ENCODE results near the gene CALML4.

DNA sequence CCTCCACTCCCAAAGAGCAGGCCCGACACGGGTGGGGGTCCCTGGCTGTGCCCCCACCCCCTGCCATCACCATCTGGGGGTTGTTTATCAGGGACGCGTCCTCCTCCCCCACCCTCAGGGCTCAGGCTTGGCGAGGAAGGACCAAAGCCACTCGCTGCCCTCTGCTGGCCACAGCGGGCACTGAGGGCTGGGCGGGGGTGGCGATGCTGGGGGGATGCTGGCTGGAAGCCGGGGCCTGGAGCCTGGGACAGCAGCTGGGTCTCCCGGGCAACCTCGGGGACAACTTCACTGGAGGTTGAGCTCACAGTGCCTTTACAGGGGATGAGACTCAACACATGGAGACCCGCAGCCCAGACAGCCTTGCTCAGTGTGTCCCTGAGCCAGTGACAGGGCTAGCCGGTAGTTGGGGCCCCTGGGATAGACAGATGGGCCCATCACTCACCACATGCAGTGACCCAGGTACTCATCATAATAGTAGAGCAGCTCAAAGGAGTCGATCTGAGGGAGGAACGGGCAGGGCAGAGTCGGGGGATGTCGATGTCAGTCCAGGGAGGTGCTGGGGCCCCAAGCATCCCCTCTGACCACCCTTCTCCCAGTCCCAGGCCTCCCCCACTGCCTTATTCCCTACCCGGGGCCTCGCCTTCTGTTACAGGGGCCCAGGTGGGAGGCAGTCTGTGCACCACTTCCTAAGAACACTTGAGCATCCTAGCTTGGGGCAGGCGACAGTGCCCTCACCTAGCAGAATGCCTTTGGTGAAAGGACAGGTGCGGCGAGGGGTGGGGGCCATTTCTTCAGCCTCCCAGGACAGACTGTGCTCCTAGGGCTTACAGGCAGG, 5.9 kb upstream of the CALML4 start:
- TF ChIP-seq EZH2 (IDR thresholded peaks at IDR 0.05; ENCODE audit: borderline replicate concordance), result no peak
- TF ChIP-seq, protein P1, sequence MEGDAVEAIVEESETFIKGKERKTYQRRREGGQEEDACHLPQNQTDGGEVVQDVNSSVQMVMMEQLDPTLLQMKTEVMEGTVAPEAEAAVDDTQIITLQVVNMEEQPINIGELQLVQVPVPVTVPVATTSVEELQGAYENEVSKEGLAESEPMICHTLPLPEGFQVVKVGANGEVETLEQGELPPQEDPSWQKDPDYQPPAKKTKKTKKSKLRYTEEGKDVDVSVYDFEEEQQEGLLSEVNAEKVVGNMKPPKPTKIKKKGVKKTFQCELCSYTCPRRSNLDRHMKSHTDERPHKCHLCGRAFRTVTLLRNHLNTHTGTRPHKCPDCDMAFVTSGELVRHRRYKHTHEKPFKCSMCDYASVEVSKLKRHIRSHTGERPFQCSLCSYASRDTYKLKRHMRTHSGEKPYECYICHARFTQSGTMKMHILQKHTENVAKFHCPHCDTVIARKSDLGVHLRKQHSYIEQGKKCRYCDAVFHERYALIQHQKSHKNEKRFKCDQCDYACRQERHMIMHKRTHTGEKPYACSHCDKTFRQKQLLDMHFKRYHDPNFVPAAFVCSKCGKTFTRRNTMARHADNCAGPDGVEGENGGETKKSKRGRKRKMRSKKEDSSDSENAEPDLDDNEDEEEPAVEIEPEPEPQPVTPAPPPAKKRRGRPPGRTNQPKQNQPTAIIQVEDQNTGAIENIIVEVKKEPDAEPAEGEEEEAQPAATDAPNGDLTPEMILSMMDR (IDR thresholded peaks at IDR 0.05; ENCODE audit: poor library complexity), result peak; percentile 82
